HG03378 (cell line): Measurements from ENCODE around the gene TEKT3.

Experiments
- ATAC-seq: cut with Tn5 transposase; IDR thresholded peaks from one replicate; pipeline ENCODE4 v1.9.1; 2021; ENCODE audit warnings: mild to moderate bottlenecking, moderate library complexity; ENCODE audit not compliant: unreplicated experiment

The TEKT3 gene

GRCh38 chr17:15298176-15298575 lies 43.2 kb downstream of the TEKT3 start:
- no peak for ATAC-seq

- no peak for ATAC-seq
These were observed 47.8 kb downstream of the TEKT3 start for GRCh38 chr17:15293558-15293957.

DNA sequence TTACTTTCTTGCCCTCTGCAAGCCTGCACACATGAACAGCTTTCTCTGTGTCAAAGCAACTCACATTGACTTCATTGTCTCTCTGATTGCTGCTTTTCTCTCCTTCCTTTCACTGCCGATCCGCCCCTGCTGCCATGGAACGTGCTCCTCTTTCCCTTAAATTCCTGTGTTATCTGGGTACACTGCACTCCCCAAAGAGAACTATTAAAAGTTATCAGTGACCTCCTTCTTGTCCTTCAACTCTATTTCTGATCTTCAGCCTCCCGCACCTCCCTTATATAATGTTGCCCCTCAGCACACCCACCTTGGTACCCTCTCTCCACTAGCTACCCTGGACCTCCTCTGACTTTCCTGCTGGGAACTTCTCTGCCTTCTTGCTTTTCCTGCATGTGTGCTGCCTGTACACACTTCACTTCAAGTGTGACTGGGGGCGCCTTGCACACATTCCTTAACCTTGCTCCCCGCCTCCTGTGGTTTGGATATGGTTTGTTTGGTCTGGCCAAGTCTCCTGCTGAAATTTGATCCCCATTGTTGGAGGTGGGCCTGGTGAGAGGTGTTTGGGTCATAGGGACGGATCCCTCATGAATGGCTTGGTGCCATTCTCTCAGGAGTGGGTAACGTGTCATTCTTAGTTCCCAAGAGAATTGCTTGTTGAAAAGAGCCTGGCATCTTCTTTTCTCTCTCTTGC lies 49.6 kb downstream of the TEKT3 start:
- no peak for ATAC-seq

- no peak for ATAC-seq
These were observed 50.8 kb downstream of the TEKT3 start for GRCh38 chr17:15290605-15291004.

- ATAC-seq = no peak
These were observed 51.9 kb downstream of the TEKT3 start for GRCh38 chr17:15289285-15290183.

DNA sequence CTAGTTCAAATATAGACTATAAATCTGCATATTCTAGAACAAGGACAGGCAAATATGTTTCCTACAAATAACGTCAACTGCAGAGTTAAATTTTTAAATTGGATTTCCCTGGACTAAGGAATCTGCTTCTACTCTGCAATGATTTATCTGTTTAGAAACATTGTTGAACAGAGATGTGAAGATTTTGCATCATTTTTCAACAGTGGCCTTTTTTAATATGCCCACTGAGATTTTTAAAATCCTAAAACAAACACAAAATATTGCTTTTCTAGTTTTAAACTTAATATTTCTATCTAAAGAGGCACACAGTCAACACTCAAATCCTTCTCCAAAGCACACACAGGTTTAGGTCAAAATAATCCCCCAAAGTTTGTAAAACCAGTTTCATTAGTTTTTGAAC lies 52.5 kb downstream of the TEKT3 start:
- no peak for ATAC-seq

DNA sequence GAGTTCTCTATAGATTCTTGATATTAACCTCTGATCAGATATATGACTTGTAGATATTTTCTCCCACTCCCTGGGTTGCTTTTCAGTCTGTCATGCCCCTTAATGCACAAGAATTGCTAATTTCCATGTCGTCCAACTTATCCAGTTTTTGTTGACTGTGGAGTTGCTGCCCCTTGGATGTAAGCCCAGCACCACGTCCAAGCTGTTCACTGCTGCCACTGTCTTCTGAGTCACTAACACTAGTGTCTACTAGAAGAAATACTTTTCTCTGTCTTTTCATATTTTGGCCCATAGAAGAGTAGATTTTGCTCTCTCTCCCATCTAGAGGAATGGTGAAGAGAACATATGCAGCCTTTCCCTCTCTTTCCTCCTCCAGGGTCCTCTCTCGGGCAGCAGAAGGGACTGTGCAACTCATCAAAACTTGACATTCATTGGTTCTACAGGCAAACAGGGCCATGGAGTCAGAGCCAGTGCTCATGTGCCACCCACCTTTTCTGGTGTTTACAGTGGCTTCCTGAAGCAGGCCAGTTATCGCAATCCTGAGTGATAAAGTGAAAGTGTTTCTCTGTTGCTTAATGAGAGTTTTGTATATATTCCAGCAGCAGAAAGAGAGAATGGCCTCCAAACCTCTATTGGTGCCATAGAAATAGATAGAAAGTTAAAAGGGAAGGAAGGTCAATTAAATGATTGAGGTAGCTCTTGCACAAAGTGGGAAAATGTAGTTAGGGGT lies 53.7 kb downstream of the TEKT3 start:
- no peak for ATAC-seq

- ATAC-seq = no peak
These were observed 55.9 kb downstream of the TEKT3 start for GRCh38 chr17:15285466-15285865.

DNA sequence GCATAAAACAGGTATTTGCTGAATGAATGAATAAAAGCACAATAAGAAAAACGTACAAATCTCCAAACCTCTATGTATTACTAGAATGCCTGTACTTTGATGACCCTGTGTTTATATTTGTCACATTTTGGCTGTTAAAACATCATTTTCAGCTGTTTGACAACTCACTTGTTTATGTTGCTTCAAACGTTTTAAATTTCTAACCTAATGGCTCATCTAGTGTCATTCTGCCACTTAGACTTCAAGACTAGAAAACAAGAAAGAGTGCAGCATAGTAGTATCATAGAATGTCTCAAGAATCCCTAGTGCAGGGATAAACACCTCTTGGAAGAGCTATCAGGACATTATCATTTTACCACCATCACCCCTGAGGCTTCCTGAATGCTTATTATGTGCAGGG lies 56.9 kb downstream of the TEKT3 start:
- ATAC-seq = no peak

GRCh38 chr17:15284107-15284506 lies 57.3 kb downstream of the TEKT3 start:
- ATAC-seq = no peak

- ATAC-seq = no peak
These were observed 59.5 kb downstream of the TEKT3 start for GRCh38 chr17:15281909-15282308.

DNA sequence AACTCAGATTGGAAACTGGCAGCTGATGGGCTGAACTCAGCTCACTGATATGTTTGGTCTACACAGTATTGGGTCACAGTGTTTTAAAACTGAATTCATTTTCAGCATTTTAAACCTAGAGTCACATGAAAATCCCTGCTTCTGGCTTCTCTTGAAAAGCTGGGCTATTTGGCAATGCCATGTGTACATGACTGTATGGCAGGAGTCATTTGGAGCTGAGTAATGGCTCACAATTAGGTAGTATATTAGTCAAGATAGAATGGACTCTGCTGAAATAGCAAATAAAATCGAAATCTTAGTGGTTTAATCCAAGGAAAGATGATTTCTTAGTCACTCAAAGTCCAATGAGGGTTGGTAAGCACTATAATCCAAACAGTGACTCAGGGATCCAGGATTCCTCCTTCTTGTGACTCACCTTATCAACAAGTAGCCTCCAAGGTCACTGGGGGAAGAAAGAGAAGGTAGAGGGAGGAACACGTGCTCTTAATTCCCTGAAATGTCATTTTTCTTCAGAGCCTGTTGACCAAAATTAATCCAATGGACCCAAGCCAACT lies 62.4 kb downstream of the TEKT3 start:
- no peak for ATAC-seq

GRCh38 chr17:15278380-15278779 lies 63.0 kb downstream of the TEKT3 start:
- ATAC-seq = no peak

- no peak for ATAC-seq
These were observed 67.4 kb downstream of the TEKT3 start for GRCh38 chr17:15274017-15274416.

- ATAC-seq = no peak
These were observed 68.1 kb downstream of the TEKT3 start for GRCh38 chr17:15273141-15273793.

GRCh38 chr17:15271741-15272140 lies 69.7 kb downstream of the TEKT3 start:
- ATAC-seq = no peak

GRCh38 chr17:15270628-15271381 lies 70.6 kb downstream of the TEKT3 start:
- ATAC-seq = no peak

GRCh38 chr17:15269780-15270089 lies 71.7 kb downstream of the TEKT3 start:
- no peak for ATAC-seq

DNA sequence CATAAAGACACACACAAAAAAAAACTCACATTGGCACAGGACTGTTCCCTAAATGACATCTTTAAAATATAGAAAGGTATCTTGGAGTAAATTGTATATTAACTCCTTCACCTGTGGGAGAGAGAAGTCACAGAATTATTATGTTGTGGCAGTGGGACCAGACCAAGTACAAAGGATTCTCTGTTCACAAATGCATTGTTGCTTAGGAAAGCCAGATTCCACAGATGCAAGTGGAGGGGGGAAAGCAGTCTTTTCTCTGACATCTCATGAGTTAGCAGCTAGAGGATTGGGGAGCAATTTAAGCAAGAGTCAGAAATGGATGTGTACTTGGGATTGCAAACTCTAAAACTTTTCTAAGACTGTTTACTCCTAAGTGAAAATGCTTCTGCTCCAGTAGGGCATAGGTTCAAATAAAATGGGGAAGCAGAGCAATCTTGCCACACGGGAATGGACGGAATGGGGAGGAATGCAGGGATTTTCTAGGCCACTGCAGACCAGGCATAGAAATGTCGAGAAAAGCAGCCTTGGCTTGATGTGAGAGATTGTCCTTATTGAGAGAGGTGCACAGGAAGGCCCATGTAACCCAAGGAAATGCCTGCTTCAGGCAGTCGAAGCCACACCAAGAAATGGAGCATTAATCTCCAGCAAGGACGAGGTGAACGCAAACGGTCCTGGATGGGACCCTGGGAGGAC lies 72.2 kb downstream of the TEKT3 start:
- ATAC-seq = no peak

- no peak for ATAC-seq
These were observed 72.9 kb downstream of the TEKT3 start for GRCh38 chr17:15268461-15268860.
